G401.6 (cell line): ENCODE results near the gene CDK17.

Experiments
- FAIRE-seq: peaks from 2 replicates; lab custom pipeline; 2012; peaks lifted over from hg19 to GRCh38; lab: Jason Lieb, UNC

CDK17 gene

DNA sequence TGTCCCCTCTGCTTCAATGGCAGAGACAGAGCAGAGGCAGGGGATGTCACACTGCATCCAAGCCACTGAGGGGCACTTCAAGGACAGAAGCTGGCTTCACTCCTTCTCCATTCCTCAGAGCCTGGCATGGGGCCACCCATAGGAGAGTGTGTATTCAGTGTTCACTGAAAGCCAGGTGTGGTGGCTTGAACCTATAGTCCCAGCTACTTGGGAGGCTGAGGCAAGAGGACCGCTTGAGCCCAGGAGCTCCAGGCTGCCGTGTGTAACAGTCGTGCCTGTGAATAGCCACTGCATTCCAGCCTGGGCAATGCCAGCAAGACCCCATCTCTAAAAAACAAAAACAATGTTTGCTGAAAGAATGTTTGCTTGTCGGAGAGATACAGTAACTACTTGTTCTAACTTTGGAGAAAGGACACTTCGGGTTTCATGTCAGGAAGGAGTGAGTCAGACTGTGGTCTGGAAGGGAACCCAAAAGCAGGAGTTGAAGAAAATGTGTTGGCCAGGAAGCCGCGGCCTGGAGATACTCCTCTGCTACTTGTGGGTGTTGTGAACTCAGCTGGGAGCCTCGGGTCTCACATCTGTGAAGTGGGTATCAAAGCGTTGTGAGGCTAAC lies 162.7 kb downstream of the CDK17 start:
- FAIRE-seq, result no peak

GRCh38 chr12:96237035-96237434 lies 163.2 kb downstream of the CDK17 start:
- FAIRE-seq, result no peak

DNA sequence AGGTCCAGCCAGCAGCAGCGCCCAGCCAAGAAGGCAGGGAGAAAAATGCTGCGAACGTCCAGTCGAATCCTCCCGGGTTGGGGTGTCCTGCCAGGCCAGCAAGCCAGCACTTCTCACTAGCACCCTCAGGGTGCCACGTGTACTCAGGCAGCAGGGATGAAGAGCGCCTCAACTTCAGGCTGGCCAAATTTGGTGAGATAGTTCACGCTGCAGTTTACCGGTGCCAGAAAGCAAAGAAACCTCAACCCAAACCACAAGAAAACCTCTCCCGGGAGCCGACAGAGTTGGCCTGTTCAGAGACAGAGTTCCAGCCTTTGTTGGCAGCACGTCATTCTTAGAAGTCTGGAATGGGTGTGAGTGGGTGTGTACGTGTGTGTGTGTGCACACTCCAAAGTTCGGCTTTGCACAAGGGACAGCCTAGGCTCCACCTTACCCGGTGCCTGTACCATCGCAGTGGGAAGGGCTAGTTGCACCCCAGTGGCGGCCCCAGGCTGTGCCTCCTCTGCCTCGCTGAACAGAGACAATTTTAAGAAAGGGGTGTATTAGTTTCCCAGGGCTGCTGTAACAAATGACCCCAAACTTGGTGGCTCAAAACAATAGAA lies 163.9 kb downstream of the CDK17 start:
- FAIRE-seq, result no peak

GRCh38 chr12:96235484-96235826 lies 164.8 kb downstream of the CDK17 start:
- no peak for FAIRE-seq

- FAIRE-seq, result no peak
Measured at GRCh38 chr12:96234591-96235483, 165.4 kb downstream of the CDK17 start.

DNA sequence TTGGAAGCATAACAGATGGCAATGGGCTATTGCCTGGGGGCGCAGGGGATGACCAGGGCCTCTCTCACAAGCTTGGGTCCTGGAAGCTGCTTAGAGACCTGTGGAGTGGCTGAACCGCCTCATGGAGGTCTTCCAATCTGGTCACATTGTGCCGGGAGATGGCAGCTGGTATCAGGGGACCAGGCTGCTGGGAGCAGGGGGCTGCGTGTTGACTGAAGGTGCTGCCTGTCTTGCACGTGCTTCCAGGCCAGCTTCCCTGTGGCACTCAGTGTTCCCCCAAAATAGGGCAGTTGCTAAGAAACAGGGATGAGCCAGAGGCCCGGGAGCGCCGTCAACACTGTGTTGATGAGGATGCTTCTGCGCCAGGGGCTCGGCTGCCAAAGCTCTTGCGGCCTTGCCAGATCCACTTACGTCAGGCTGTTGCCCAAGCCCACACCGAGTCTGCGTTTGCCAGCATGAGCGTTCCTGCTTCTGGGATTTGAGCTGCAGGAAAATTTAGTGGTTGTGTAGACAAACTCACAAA lies 166.2 kb downstream of the CDK17 start:
- FAIRE-seq, result no peak

DNA sequence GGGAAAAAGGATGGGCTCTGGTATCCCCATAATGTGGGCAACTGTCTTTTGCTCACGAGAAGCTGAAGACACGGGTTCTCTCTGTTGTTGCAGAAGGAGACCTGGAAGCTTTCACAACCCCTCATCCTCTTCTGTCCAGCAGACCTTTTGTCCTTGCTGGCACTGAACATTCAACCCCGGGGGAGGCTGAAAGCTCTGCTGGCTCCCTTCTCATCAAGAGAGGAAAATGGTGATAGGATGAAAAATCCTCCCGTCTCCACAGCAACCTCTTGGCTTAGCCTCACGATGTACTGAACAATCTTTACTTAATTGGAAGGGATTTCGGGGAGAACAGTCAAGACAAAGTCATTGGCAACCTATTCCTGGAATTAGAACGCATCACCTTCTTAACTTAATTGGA lies 167.1 kb downstream of the CDK17 start:
- no peak for FAIRE-seq

GRCh38 chr12:96230646-96231045 lies 169.6 kb downstream of the CDK17 start:
- FAIRE-seq, result no peak

- no peak for FAIRE-seq
Measured at GRCh38 chr12:96228566-96229248, 171.5 kb downstream of the CDK17 start.
